ENCODE data around the gene TMEM125. TPM values are rescaled to one million over a fixed set of nuclear protein-coding genes. Genes with fewer than 3 reads are reported as not detected.

TMEM125 gene
- total and polyA plus RNA-seq, 12 donors, result 0.15 to 0.37 (median 0.22) TPM; not detected in 6

DNA sequence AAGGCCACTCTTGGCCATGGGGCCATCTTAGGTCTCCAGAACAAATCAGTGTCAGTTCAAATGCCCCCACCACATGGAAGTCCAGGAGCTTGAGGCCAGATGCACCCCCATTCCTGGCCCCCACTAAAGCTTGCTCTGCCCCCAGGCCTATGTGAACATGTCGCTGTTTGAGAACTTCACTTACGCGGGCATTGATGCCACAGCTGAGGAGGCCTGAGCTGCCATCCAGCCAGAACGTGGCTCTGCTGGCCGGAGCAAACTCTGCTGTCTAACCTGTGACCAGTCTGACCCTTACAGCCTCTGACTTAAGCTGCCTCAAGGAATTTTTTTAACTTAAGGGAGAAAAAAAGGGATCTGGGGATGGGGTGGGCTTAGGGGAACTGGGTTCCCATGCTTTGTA, 52.7 kb downstream of the TMEM125 start:
- Histone ChIP-seq H3K27ac (no peak overlapping the region), H3K9me3 (peaks cover 0 to 35% (median 5%) of the 10 kb centered on the region in 11 donors), H3K27me3 (no peaks in the 10 kb centered on the region), H3K4me1 (no peaks in the 10 kb centered on the region), H3K4me3 (no peak overlapping the region), H3K36me3 (peaks cover 0 to 76% (median 6%) of the 10 kb centered on the region in 9 donors)
- intact Hi-C loops (cut with DNase I), result no loop called here
- ATAC-seq (no peak), DNase-seq (no peak)
- WGBS, 2 donors, result 94 to 99% methylated on average over 5 of the region's 5 CpGs
- TF ChIP-seq, protein P1, sequence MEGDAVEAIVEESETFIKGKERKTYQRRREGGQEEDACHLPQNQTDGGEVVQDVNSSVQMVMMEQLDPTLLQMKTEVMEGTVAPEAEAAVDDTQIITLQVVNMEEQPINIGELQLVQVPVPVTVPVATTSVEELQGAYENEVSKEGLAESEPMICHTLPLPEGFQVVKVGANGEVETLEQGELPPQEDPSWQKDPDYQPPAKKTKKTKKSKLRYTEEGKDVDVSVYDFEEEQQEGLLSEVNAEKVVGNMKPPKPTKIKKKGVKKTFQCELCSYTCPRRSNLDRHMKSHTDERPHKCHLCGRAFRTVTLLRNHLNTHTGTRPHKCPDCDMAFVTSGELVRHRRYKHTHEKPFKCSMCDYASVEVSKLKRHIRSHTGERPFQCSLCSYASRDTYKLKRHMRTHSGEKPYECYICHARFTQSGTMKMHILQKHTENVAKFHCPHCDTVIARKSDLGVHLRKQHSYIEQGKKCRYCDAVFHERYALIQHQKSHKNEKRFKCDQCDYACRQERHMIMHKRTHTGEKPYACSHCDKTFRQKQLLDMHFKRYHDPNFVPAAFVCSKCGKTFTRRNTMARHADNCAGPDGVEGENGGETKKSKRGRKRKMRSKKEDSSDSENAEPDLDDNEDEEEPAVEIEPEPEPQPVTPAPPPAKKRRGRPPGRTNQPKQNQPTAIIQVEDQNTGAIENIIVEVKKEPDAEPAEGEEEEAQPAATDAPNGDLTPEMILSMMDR (IDR thresholded peaks at IDR 0.05), result no peak

Other genes with a start within 250 kb of the TMEM125 start
- 10 to 100 TPM; 18.8 to 35.9 (median 25.9) TPM for gene EBNA1BP2, start 97.7 kb upstream of the TMEM125 start, total RNA-seq
- 100 to 1,000 TPM in 1 of 2 donors, 10 to 100 TPM in 1; 22.1 to 121 TPM for gene EBNA1BP2, start 97.7 kb upstream of the TMEM125 start, polyA plus RNA-seq
- gene CFAP57, start 97.7 kb upstream of the TMEM125 start, total RNA-seq, result under 1 TPM in 5 of 10 donors, not detected in 5; 0.10 to 0.35 (median 0.16) TPM
- gene CFAP57, start 97.7 kb upstream of the TMEM125 start, polyA plus RNA-seq, result under 1 TPM; 0.09 to 0.29 TPM
- not detected for gene C1orf210, start 15.6 kb downstream of the TMEM125 start, total RNA-seq
- gene C1orf210, start 15.6 kb downstream of the TMEM125 start, polyA plus RNA-seq, result not detected
- 10 to 100 TPM; 19.9 to 55.8 (median 28.4) TPM for gene TIE1, start 31.0 kb downstream of the TMEM125 start, total RNA-seq
- 10 to 100 TPM; 38.7 to 43.7 TPM for gene TIE1, start 31.0 kb downstream of the TMEM125 start, polyA plus RNA-seq
- gene MPL, start 67.8 kb downstream of the TMEM125 start, total RNA-seq, result 1 to 10 TPM in 1 of 10 donors, under 1 TPM in 9; 0.21 to 1.2 (median 0.42) TPM
- under 1 TPM; 0.03 to 0.22 TPM for gene MPL, start 67.8 kb downstream of the TMEM125 start, polyA plus RNA-seq
- gene CDC20, start 89.0 kb downstream of the TMEM125 start, total RNA-seq, result 1 to 10 TPM in 6 of 10 donors, under 1 TPM in 4; 0.15 to 9.6 (median 1.5) TPM
- gene CDC20, start 89.0 kb downstream of the TMEM125 start, polyA plus RNA-seq, result 1 to 10 TPM in 1 of 2 donors, under 1 TPM in 1; 0.49 to 1.2 TPM
- gene ELOVL1, start 98.0 kb downstream of the TMEM125 start, total RNA-seq, result 10 to 100 TPM; 18.4 to 49.3 (median 28.3) TPM
- 10 to 100 TPM; 24.3 to 82.0 TPM for gene ELOVL1, start 98.0 kb downstream of the TMEM125 start, polyA plus RNA-seq
- gene MED8, start 119.8 kb downstream of the TMEM125 start, total RNA-seq, result 10 to 100 TPM; 10.5 to 22.5 (median 13.9) TPM
- gene MED8, start 119.8 kb downstream of the TMEM125 start, polyA plus RNA-seq, result 10 to 100 TPM; 11.8 to 32.4 TPM
- 10 to 100 TPM; 20.5 to 38.3 (median 26.0) TPM for gene SZT2, start 119.9 kb downstream of the TMEM125 start, total RNA-seq
- 10 to 100 TPM in 1 of 2 donors, 1 to 10 TPM in 1; 8.6 to 44.0 TPM for gene SZT2, start 119.9 kb downstream of the TMEM125 start, polyA plus RNA-seq
- 10 to 100 TPM; 15.9 to 24.4 (median 19.9) TPM for gene HYI, start 183.9 kb downstream of the TMEM125 start, total RNA-seq
- gene HYI, start 183.9 kb downstream of the TMEM125 start, polyA plus RNA-seq, result 10 to 100 TPM; 13.1 to 67.4 TPM